ENCODE data around the gene PCSK7.

Gene PCSK7

GRCh38 chr11:117230999-117231841, 653 bp downstream of the PCSK7 start:
- DNase-seq (ENCODE audit: low read depth in 2 of 2) = no peak

- no peak for DNase-seq (ENCODE audit: low read depth in 2 of 2)
Measured at GRCh38 chr11:117230286-117230961, 1.4 kb downstream of the PCSK7 start.

GRCh38 chr11:117229931-117230285, 2.0 kb downstream of the PCSK7 start:
- no peak for DNase-seq (ENCODE audit: low read depth in 2 of 2)

GRCh38 chr11:117229411-117229810, 2.5 kb downstream of the PCSK7 start:
- DNase-seq (ENCODE audit: low read depth in 2 of 2) = no peak

GRCh38 chr11:117228091-117228490, 3.8 kb downstream of the PCSK7 start:
- DNase-seq (ENCODE audit: low read depth in 2 of 2) = no peak

- DNase-seq (ENCODE audit: low read depth in 2 of 2) = peak; percentile 50 to 57
Measured at GRCh38 chr11:117226388-117227385, 5.2 kb downstream of the PCSK7 start.

- no peak for DNase-seq (ENCODE audit: low read depth in 2 of 2)
Measured at GRCh38 chr11:117225553-117226170, 6.2 kb downstream of the PCSK7 start.

GRCh38 chr11:117223741-117224689, 7.9 kb downstream of the PCSK7 start:
- no peak for DNase-seq (ENCODE audit: low read depth in 2 of 2)

GRCh38 chr11:117222991-117223740, 8.7 kb downstream of the PCSK7 start:
- DNase-seq (ENCODE audit: low read depth in 2 of 2) = no peak

GRCh38 chr11:117221775-117222517, 9.9 kb downstream of the PCSK7 start:
- no peak for DNase-seq (ENCODE audit: low read depth in 2 of 2)

GRCh38 chr11:117220999-117221774, 10.7 kb downstream of the PCSK7 start:
- no peak for DNase-seq (ENCODE audit: low read depth in 2 of 2)

GRCh38 chr11:117220568-117220967, 11.3 kb downstream of the PCSK7 start:
- DNase-seq (ENCODE audit: low read depth in 2 of 2) = no peak

GRCh38 chr11:117219995-117220394, 11.9 kb downstream of the PCSK7 start:
- DNase-seq (ENCODE audit: low read depth in 2 of 2) = no peak

GRCh38 chr11:117219455-117219854, 12.4 kb downstream of the PCSK7 start:
- no peak for DNase-seq (ENCODE audit: low read depth in 2 of 2)

GRCh38 chr11:117219001-117219400, 12.9 kb downstream of the PCSK7 start:
- no peak for DNase-seq (ENCODE audit: low read depth in 2 of 2)

- no peak for DNase-seq (ENCODE audit: low read depth in 2 of 2)
Measured at GRCh38 chr11:117218133-117218915, 13.5 kb downstream of the PCSK7 start.
